Measurements from ENCODE around the gene DUOX2.
"Not testable (repeated sequence)": the region's sequence is repeated elsewhere in the genome, so short reads cannot be mapped to it uniquely, and the experiment has no call there.

DUOX2 gene

DNA sequence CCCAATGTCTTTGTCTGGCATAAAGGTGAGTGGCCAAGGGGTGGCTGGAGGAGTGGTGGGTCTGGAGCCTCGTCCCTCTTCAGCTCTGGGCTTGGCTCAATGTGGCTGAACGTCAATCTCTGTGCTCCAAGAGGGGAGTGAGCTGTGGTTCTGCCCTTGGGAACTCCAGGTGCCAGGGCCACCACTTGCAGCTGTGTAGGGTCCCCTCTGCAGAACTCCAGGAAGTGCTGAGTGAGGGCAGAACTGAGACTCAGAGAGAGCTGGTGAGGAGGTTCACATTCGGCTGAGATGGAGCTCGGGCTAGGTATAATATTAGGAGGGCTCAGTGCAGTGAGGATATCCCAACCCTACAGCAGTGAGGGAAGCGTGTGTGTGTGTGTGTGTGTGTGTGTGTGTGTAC lies 27.4 kb upstream of the DUOX2 start:
- TF ChIP-seq, protein P1, sequence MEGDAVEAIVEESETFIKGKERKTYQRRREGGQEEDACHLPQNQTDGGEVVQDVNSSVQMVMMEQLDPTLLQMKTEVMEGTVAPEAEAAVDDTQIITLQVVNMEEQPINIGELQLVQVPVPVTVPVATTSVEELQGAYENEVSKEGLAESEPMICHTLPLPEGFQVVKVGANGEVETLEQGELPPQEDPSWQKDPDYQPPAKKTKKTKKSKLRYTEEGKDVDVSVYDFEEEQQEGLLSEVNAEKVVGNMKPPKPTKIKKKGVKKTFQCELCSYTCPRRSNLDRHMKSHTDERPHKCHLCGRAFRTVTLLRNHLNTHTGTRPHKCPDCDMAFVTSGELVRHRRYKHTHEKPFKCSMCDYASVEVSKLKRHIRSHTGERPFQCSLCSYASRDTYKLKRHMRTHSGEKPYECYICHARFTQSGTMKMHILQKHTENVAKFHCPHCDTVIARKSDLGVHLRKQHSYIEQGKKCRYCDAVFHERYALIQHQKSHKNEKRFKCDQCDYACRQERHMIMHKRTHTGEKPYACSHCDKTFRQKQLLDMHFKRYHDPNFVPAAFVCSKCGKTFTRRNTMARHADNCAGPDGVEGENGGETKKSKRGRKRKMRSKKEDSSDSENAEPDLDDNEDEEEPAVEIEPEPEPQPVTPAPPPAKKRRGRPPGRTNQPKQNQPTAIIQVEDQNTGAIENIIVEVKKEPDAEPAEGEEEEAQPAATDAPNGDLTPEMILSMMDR (IDR thresholded peaks at IDR 0.05; ENCODE audit: low read depth, low read length) = no peak
- in situ Hi-C loops (cut with HindIII; ENCODE audit: low sequenced_read_pairs) = no loop called here
- H3K4me3 ChIP-seq (ENCODE audit: low read depth, low read length) = no peak overlapping the region
- no peak for DNase-seq (ENCODE audit: low read depth, low spot score)

DNA sequence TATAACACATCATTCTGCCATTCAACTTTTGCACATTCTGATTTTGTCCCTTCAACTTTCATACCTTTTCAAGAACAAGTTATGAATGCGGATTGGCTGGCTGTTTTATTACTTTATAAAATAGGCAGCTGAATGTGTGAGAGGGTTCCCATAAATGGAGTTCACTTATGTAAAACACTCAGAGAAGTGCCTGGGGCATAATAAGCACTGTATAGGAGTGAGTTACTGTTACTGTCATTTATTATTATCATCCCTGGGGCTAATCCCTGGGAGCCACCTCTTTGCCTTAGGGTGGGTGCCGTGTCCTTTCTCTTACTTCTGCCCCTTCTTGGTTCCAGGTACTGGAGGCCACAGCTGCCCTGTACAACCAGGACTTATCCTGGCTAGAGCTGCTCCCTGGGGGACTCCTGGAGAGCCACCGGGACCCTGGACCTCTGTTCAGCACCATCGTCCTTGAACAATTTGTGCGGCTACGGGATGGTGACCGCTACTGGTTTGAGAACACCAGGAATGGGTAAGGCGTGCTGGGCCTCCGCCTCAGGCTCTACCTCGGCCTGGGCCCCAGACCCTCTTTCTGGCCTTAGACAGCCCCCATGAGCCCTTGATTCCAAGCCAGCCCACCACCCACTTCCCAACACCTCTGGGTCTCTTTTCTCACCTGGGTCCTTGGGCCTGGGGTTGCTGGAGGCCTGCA lies 26.7 kb upstream of the DUOX2 start:
- DNase-seq (ENCODE audit: low read depth, low spot score) = no peak
- in situ Hi-C loops (cut with HindIII; ENCODE audit: low sequenced_read_pairs) = no loop called here
- TF ChIP-seq, protein P1 (IDR thresholded peaks at IDR 0.05; ENCODE audit: low read depth, low read length) = no peak

DNA sequence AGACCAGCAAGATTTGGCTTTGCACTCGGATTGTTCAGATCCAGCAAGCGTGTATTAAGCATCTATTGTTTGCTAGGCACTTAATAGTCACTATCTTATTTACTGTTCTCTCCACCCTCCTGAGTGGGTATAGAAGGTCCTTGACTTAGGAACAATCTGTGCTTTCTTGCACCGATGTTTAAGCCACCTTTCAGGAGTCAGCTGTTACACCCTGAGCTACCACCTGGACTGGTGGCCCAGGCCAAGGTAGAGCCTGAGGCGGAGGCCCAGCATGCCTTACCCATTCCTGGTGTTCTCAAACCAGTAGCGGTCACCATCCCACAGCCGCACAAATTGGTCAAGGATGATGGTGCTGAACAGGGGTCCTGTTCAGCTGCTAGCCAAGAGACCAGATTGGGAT lies 25.8 kb upstream of the DUOX2 start:
- in situ Hi-C loops (cut with HindIII; ENCODE audit: low sequenced_read_pairs) = no loop called here
- TF ChIP-seq, protein P1 (IDR thresholded peaks at IDR 0.05; ENCODE audit: low read depth, low read length) = no peak
- no peak for DNase-seq (ENCODE audit: low read depth, low spot score)
- H3K4me3 ChIP-seq (ENCODE audit: low read depth, low read length) = no peak overlapping the region

More for the DNA sequence above, 26.7 kb upstream of the DUOX2 start:
- no peak overlapping the region for H3K4me3 ChIP-seq (ENCODE audit: low read depth, low read length)

DNA sequence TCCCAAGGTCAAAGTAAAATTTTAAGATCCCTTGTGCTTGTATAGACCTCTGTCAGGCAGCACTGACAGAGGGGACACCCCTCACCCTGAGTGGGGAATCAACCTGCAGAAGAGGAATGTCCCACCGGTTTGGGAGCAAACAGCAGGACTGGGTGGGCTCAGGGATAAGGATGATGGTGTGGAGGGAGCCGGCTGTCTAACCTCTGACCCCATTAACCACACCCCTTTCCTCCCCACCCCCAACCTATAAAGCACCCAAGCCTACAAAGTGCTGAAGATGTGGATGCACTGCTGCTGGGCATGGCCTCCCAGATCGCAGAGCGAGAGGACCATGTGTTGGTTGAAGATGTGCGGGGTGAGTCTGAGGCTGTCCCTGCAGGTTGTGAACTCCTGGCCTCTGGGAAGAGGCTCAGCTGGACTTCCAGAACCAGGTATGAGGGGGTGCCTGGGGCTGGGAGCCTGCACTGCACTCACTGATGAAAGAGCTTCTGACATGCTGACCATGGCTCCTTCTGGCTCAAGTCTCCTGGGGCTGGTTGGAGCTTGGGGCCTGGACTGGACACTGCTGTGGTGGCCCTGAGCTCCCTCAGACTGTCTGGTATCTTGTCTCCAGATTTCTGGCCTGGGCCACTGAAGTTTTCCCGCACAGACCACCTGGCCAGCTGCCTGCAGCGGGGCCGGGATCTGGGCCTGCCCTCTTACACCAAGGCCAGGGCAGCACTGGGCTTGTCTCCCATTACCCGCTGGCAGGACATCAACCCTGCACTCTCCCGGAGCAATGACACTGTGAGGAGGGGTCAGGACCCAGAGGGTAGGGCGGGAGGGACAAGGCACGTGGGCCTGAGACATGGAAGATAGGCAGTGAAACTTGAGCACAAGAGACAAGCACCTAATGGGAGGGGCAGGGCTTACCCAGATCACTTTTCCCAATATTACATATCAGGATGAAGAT lies 25.1 kb upstream of the DUOX2 start:
- no peak overlapping the region for H3K4me3 ChIP-seq (ENCODE audit: low read depth, low read length)
- in situ Hi-C loops (cut with HindIII; ENCODE audit: low sequenced_read_pairs) = no loop called here
- TF ChIP-seq, protein P1 (IDR thresholded peaks at IDR 0.05; ENCODE audit: low read depth, low read length) = no peak
- DNase-seq (ENCODE audit: low read depth, low spot score) = no peak

DNA sequence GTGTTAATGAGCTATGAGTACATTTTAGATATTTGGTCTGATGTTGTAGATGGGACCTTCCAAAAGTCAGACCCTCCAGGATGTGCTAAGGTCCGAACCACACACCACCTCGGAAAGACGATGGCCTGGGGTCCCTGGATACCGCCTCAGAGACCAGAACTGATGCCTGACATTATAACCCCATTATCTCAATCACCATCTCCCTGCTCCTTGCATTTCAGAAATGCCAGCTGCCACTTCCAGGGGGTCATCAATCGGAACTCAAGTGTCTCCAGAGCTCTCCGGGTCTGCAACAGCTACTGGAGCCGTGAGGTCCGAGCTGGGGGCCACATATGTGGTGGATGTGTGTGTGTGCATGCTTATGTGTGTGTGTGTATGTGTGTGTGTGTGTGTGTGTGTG lies 23.7 kb upstream of the DUOX2 start:
- in situ Hi-C loops (cut with HindIII; ENCODE audit: low sequenced_read_pairs) = no loop called here
- no peak for DNase-seq (ENCODE audit: low read depth, low spot score)
- no peak overlapping the region for H3K4me3 ChIP-seq (ENCODE audit: low read depth, low read length)
- TF ChIP-seq, protein P1 (IDR thresholded peaks at IDR 0.05; ENCODE audit: low read depth, low read length) = no peak

DNA sequence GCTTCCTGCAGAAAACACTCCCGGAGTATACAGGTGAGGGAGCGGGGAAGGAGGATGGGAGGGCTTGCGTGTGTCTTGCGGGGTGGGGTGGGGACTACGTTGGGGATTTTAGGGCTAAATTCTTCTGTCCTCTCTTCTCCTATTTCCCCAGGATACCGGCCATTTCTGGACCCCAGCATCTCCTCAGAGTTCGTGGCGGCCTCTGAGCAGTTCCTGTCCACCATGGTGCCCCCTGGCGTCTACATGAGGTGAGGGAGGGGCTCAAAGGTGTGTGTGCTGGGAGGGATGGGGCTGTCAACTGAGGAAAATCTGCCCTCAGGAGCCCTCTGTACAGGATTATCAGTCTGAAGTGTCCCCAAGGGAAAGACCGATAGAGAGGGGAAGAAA lies 22.4 kb upstream of the DUOX2 start:
- DNase-seq (ENCODE audit: low read depth, low spot score) = no peak
- no peak overlapping the region for H3K4me3 ChIP-seq (ENCODE audit: low read depth, low read length)
- in situ Hi-C loops (cut with HindIII; ENCODE audit: low sequenced_read_pairs) = no loop called here
- TF ChIP-seq, protein P1 (IDR thresholded peaks at IDR 0.05; ENCODE audit: low read depth, low read length) = peak; percentile 31

DNA sequence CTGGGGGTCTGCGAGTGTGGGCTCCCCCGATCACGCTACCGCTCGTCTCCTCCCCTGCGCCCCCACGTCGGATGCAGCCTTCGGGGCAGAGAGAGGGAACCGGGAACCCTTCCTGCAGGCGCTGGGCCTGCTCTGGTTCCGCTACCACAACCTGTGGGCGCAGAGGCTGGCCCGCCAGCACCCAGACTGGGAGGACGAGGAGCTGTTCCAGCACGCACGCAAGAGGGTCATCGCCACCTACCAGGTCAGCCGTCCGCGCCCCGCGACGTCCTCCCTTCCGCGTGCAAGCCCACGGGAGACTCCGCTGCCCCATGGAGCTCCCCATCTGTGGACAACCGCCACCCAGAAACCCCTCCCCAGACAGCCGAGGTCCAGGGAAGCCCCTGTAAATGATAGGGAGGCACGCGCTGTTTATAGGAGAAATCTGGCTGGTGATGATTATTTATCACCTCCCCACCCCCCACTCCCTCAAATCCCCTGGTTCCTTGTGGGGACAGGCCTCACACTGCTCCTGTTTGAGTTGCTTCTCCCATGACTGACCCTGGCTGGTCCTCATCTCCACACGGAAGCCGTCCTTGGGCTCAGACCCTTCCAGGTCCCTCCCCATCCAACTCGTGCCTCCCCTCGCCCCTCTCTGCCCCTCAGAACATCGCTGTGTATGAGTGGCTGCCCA lies 21.9 kb upstream of the DUOX2 start:
- DNase-seq (ENCODE audit: low read depth, low spot score); in situ Hi-C loops (cut with HindIII; ENCODE audit: low sequenced_read_pairs); H3K4me3 ChIP-seq (ENCODE audit: low read depth, low read length): not testable (repeated sequence)
